Limb (tissue), 2 donors: ENCODE data around the gene GFAP.

Experiments
- DNase-seq, 2 donors: peaks; one replicate each; pipeline ENCODE4 v3.0.0-alpha.2; 2016; ENCODE audit errors: extremely low spot score in 2 of 2

Gene GFAP

GRCh38 chr17:44915862-44916780, 821 bp upstream of the GFAP start:
- DNase-seq, result no peak

DNA sequence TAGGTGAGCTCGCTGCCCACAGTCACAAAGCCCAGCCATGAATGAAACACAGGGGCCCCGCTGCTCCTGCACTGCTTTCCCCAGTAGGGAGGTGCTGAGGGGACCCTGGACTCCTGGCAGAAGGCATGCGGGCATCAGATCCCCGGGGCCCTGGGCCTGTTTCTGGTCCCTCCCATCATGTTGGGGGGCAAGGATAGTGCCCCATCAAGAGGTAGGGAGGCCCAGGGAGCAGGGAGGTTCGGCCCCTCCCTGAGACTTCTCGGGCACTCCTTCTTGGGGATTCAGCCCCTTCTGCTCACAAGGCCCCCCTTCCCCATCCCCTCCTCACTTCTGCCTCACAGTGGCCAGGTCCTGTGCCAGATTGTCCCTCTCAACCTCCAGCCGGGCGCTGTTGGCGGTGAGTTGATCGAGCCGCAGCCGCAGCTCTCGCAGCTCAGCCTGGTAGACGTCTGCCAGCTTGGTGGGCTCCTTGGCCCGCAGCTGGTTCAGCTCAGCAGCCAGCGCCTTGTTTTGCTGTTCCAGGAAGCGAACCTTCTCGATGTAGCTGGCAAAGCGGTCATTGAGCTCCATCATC, 515 bp downstream of the GFAP start:
- no peak for DNase-seq

DNA sequence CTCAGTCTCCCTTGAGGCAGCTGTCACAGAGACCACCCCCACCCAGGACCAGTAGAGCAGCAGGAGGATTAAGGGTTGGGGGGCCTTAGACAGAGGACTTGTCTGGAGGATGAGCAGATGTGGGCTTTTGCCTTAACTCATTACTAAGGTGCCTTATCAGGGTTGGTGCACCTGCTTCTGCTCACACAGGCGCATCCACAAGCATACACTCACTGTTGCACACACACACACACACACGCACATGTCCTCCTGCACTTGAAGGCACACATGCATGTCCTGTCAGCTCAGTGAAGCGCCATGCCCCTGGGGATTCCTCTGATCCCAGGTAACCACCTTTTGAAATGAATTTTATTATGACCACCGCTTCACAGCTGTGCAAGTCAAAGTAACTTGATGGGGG, 1.2 kb downstream of the GFAP start:
- DNase-seq, result no peak

GRCh38 chr17:44913676-44914075, 1.6 kb downstream of the GFAP start:
- DNase-seq, result no peak

DNA sequence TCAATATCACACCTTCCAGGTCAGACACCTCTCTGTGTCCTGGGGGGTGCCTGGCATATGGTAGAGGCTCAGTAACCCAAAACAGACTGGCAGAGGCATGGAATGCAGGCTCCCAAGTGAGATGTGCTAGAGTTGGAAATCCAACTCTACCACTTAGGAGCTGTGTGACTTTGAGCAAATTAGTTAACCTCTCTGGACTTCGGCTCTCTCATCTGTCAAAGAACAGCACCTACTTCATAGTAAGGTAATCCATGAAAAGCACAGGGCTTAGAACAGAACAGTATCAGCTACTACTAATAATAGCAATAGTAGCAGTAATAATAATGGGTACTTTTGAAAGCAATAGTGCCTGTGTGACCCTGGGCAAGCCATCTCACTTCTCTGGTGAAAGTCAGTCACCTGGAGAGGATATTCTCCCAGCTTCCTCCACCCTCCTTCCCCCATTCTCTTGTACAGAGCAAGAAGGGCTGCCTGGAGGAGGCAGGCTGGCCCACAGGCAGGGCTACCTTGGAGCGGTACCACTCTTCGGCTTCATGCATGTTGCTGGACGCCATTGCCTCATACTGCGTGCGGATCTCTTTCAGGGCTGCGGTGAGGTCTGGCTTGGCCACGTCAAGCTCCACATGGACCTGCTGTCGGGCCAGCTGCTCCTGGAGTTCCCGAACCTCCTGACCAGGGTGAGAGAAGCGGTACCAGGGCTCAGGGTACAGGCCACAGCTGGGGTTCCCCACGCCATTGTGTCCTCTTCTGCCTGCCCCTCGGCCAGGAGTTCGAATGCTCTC, 2.3 kb downstream of the GFAP start:
- DNase-seq, result no peak

GRCh38 chr17:44911133-44912001, 3.9 kb downstream of the GFAP start:
- DNase-seq, result no peak

GRCh38 chr17:44910231-44911106, 4.8 kb downstream of the GFAP start:
- DNase-seq, result no peak

GRCh38 chr17:44909681-44910144, 5.6 kb downstream of the GFAP start:
- no peak for DNase-seq

GRCh38 chr17:44908761-44909326, 6.5 kb downstream of the GFAP start:
- no peak for DNase-seq

GRCh38 chr17:44907729-44908470, 7.4 kb downstream of the GFAP start:
- no peak for DNase-seq

DNA sequence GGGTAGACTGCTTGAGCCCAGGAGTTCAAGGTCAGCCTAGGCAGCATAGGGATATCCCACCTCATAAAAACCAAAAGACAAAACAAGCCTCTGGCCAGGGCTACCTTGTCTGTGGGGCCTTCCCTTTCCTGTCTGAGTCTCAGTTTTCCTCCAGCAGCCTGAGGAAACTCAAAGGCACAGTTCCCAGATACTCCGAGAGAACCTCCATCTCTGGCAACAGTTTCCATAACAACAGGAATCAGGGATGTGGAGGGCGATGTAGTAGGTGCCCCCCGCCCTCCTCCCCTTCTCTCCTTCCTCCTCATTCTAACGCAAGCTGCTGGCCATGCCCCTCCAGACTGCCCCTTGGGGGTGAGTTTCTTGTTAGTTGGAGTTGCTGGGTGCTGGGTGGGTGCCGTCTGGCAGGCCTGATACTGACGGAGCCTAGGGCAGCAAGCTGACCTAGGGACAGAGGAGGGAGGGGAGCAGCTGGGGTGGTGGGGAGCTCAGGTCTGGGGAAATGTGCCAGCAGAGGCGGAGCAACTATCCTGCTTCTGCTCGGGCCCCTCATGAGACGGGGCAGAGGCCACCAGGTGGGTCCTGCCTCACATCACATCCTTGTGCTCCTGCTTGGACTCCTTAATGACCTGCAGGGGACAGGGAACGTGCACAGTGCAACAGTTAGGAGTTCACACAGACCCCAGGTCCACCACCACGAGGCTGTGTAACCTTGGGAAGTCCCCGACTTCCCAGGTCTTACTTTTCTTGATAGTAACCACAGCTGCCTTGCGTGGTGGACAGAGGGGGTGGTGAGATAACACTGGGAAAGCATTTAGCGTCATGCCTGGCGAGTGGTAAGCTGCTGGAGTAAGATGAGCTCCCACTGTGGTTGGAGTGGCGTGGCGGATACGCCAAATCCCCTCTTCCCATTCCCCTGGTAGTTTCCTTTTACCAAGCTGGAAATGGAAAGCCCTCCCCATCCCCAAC, 8.3 kb downstream of the GFAP start:
- no peak for DNase-seq

DNA sequence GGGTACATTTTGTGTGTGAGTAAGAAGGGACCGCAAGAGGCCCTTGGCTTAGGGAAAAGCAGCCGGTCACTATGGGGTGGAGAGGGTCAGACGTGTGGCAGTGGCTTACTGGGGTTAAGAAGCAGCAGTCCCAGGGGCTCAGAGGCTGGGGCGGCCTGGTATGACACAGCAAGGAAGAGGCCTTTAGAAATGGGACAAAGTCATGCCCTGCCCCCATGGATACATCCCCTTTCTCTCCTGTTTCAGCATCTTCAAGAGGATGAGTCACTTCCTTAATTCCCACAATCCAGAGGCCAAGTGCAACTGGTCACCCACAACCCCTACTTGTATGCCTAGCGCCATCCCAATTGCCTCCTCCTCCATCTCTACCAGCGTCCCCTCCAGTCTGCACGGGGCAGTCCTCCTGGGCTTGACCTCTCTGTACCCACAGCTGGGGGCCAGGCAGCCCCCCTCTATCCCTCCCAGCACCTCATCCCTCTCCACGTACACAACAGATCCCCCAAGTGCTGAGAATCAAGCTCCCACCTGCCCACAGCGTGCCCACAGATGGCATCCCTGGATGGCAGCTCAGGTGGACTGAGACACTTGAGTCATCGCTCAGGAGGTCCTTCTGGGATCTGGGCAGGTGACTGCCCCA, 9.2 kb downstream of the GFAP start:
- no peak for DNase-seq

DNA sequence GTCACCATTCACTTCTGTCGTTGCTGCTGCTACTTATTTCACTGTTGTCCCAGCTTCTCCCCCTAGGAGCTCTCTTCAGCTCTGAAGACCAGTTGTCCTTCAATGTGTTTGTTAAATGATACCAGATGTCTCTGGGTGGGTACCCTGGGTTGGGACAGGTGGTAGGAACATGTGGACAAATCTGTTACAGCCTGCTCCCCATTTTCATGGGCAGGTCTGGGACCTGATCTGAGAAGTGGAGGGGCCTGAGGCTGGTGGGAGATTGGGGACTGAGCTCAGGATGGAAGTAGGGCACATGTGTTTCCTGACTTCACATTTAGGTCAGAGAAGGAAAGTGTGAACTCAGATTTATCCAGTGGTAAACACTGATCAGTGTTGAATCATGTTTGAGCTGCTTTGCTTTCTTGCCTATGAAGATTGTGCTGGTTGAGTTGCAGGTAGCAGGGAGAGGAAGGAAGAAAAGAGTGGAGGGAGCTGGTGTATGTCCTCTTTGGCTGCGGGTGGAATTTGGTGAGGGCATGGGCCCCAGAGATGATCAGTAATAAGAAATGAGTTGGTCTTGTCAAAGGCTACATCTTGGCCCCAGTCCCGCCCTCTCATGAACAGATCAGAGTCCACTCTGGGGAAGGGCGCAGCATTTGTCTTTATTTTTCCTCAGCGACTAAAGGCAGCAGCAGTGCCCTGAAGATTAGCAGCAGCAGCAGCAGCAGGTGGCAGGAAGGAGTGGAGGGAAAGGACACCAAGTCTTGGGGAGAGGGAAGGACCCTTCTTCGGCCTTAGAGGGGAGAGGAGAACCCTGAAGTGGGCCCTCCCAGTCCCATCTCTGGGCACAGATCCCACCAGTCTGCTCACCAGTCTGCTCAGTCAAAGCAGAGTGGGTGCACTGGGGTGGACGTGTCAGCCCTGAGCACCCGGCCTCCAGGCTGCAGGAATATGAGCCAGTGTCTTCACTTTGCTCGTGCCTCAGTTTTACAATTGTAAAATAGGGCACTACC, 10.0 kb downstream of the GFAP start:
- no peak for DNase-seq

GRCh38 chr17:44904001-44904984, 11.0 kb downstream of the GFAP start:
- DNase-seq, result no peak
